ENCODE results near the gene SPG11. TPM values are rescaled to one million over a fixed set of nuclear protein-coding genes. Genes with fewer than 3 reads are reported as not detected.
A peak's percentile ranks its signal among the peaks of the same experiment; 100 is the strongest.

SPG11 gene
- total and polyA plus RNA-seq, 2 of the 13 experiments (the other 11 are each of a cell fraction or from before 2014, with no cell fraction given): 31.5 to 40.7 TPM

DNA sequence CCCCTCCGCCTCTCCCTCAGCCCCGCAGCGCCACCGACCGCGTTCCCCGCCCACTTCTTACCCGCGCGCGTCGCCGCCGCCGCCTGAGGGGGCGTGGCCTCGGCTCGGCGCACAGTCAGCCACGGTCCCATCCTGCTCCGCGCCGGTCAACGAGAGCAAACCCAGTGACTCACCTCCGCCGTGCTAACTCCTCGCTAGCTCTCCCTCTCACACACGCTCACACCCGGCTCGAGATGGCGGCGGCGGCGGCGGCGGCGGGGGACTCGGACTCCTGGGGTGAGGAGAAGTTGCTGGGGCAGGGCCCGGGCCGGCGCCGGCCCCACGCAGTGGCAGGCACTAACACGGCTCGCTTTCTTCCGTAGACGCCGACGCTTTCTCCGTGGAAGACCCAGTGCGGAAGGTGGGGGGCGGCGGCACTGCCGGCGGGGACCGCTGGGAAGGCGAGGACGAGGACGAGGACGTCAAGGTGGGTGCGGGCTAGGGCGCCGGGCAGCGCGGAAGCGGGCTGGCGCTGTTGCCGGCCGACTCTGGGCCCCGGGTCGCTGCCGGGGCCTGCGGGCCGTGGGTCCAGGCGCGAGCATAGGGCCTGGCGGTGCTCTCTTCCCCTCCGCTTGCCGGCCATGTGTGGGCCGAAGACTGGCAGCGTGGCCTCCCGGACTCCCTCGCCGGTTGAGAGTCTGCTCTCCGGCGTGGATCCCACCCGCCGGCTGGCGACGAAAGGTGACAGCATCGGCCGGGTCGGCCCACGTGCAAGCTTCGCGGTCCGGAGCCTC, 126.3 kb downstream of the SPG11 start, which contains the start of gene EIF3J:
EIF3J (plus strand) TSS at position 186 of the 773 bp plus-strand sequence; CDS start at position 234, 48 bp downstream.
- H3K79me2 ChIP-seq (ENCODE audit: insufficient read depth, low read length): peaks cover 45% of the 10 kb centered on the region
- peak within 1 kb of the TSS; percentile 99 for H3K9ac ChIP-seq (ENCODE audit: insufficient read depth, low read depth, low read length)
- H4K20me1 ChIP-seq (ENCODE audit: insufficient read depth, low read length): peaks cover 14% of the 10 kb centered on the region; the same call in 1 of the 2 replicates
- H2AFZ ChIP-seq (ENCODE audit: low read length): no peak within 1 kb of the TSS
- DNase-seq (ENCODE audit: low spot score) (peak; percentile 91), ATAC-seq (peak; percentile 95), FAIRE-seq (peak; percentile 4)
- in situ Hi-C loops (cut with HindIII; ENCODE audit: extremely low pct_ligation_motif_present, low pct_unique_long_range_greater_than_20kb) (no loop called here), intact Hi-C loops (cut with micrococcal nuclease; ENCODE audit: unreplicated experiment) (no loop called here)
- H3K9me3 ChIP-seq (ENCODE audit: low read length): no peaks in the 10 kb centered on the region
- peak within 1 kb of the TSS; percentile 98 for H3K27ac ChIP-seq (ENCODE audit: extremely low read length, insufficient read depth, low read length)
- POLR2A ChIA-PET: interaction anchor here (0.6 to 2.6 kb wide), 13 partner anchors 9 to 249 kb away, joined by 3 to 22 read pairs (median 4); partner anchors contain the start of genes B2M, CTDSPL2, GOLM2 and PATL2
- 0% methylated on average over 48 of the region's 97 CpGs for WGBS (ENCODE audit: low lambda C conversion rate)
- peak within 1 kb of the TSS; percentile 84 to 91 (median 89) for H3K4me3 ChIP-seq (replicated peaks in 1 of 3; ENCODE audit: insufficient read depth in 1 of 3, low read depth in 2 of 3, low read length in 3 of 3)
- H3K4me2 ChIP-seq (ENCODE audit: low read depth, low read length): peak within 1 kb of the TSS; percentile 79
- no TSS peak for BruUV-seq (replicated peaks)
- H3K4me1 ChIP-seq (ENCODE audit: insufficient read depth, low read length): peaks cover 44% of the 10 kb centered on the region
- H3K27me3 ChIP-seq (ENCODE audit: control insufficient read depth in 1 of 2, insufficient read depth in 2 of 2, low read length in 2 of 2): no peaks in the 10 kb centered on the region; a peak in 1 of 5 replicates
- peaks cover 2 to 6% of the 10 kb centered on the region in 2 experiments; a peak in 2 of 5 replicates for H3K36me3 ChIP-seq (replicated peaks in 1 of 2; ENCODE audit: control insufficient read depth in 1 of 2, insufficient read depth in 2 of 2, low read length in 2 of 2)
- CTCF ChIA-PET (ENCODE audit: low intra/inter-chr PET ratio, low total read pairs): interaction anchor here (0.9 kb wide), 1 partner anchor 13 kb away, joined by 3 read pairs; no protein-coding TSS in a partner anchor
- TF ChIP-seq ZNF253 (CRISPR knock-in tag; IDR thresholded peaks at IDR 0.05; ENCODE audit: borderline replicate concordance): peak; percentile 90; the same call in 1 of the 2 replicates
- no peak for TF ChIP-seq ZNF333 (CRISPR knock-in tag; IDR thresholded peaks at IDR 0.05; ENCODE audit: borderline replicate concordance)
- peak; percentile 78; the same call in 1 of the 2 replicates for TF ChIP-seq SAFB2 (CRISPR knock-in tag; IDR thresholded peaks at IDR 0.05; ENCODE audit: borderline replicate concordance, low read depth)
- TF ChIP-seq, protein P1, sequence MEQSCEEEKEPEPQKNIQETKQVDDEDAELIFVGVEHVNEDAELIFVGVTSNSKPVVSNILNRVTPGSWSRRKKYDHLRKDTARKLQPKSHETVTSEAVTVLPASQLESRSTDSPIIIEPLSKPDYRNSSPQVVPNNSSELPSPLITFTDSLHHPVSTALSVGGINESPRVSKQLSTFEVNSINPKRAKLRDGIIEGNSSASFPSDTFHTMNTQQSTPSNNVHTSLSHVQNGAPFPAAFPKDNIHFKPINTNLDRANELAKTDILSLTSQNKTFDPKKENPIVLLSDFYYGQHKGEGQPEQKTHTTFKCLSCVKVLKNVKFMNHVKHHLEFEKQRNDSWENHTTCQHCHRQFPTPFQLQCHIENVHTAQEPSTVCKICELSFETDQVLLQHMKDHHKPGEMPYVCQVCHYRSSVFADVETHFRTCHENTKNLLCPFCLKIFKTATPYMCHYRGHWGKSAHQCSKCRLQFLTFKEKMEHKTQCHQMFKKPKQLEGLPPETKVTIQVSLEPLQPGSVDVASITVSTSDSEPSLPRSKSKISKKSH (CRISPR knock-in tag; IDR thresholded peaks at IDR 0.05; ENCODE audit: borderline replicate concordance): no peak; the same call in 1 of the 2 replicates
- TF ChIP-seq PRPF4 (IDR thresholded peaks at IDR 0.05; ENCODE audit: low read depth, low read length, poor library complexity, severe bottlenecking): no peak
- peak; percentile 80; the same call in 1 of the 2 replicates for TF ChIP-seq NFKB2 (CRISPR knock-in tag; IDR thresholded peaks at IDR 0.05; ENCODE audit: borderline replicate concordance)
- TF ChIP-seq ZNF614 (CRISPR knock-in tag; IDR thresholded peaks at IDR 0.05; ENCODE audit: borderline replicate concordance): no peak
- TF ChIP-seq, protein P2, sequence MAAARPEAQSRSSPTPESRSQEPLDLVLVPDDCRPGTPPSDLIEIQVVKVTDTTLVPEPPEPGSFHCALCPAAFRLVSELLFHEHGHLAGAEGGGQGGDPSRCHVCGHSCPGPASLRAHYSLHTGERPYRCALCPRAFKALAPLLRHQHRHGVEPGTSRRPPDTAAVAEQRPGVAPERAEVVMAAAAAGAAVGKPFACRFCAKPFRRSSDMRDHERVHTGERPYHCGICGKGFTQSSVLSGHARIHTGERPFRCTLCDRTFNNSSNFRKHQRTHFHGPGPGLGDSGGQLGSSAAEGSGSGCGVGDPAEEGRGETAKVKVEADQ (CRISPR knock-in tag; IDR thresholded peaks at IDR 0.05; ENCODE audit: borderline replicate concordance): no peak
- no peak for TF ChIP-seq EZH2 (conservative IDR thresholded peaks at IDR 0.05; ENCODE audit: low read depth, low read length)
- TF ChIP-seq, protein P3, sequence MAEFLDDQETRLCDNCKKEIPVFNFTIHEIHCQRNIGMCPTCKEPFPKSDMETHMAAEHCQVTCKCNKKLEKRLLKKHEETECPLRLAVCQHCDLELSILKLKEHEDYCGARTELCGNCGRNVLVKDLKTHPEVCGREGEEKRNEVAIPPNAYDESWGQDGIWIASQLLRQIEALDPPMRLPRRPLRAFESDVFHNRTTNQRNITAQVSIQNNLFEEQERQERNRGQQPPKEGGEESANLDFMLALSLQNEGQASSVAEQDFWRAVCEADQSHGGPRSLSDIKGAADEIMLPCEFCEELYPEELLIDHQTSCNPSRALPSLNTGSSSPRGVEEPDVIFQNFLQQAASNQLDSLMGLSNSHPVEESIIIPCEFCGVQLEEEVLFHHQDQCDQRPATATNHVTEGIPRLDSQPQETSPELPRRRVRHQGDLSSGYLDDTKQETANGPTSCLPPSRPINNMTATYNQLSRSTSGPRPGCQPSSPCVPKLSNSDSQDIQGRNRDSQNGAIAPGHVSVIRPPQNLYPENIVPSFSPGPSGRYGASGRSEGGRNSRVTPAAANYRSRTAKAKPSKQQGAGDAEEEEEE (CRISPR knock-in tag; IDR thresholded peaks at IDR 0.05; ENCODE audit: borderline replicate concordance): no peak; the same call in 1 of the 2 replicates
- TF ChIP-seq XRCC5 (optimal IDR thresholded peaks at IDR 0.05; ENCODE audit: low read length): no peak
- TF ChIP-seq ZMYM3 (CRISPR knock-in tag; IDR thresholded peaks at IDR 0.05): no peak
- no peak for TF ChIP-seq TOE1 (CRISPR knock-in tag; IDR thresholded peaks at IDR 0.05)
- TF ChIP-seq PCBP1 (IDR thresholded peaks at IDR 0.05; ENCODE audit: borderline replicate concordance, low read depth, low read length): no peak
